HuH-7.5 (cell line): ENCODE measurements around the gene TNFSF15.

Experiments
- DNase-seq: peaks from one replicate; pipeline ENCODE4 v3.0.0; 2011; ENCODE audit warnings: low spot score

The TNFSF15 gene

DNA sequence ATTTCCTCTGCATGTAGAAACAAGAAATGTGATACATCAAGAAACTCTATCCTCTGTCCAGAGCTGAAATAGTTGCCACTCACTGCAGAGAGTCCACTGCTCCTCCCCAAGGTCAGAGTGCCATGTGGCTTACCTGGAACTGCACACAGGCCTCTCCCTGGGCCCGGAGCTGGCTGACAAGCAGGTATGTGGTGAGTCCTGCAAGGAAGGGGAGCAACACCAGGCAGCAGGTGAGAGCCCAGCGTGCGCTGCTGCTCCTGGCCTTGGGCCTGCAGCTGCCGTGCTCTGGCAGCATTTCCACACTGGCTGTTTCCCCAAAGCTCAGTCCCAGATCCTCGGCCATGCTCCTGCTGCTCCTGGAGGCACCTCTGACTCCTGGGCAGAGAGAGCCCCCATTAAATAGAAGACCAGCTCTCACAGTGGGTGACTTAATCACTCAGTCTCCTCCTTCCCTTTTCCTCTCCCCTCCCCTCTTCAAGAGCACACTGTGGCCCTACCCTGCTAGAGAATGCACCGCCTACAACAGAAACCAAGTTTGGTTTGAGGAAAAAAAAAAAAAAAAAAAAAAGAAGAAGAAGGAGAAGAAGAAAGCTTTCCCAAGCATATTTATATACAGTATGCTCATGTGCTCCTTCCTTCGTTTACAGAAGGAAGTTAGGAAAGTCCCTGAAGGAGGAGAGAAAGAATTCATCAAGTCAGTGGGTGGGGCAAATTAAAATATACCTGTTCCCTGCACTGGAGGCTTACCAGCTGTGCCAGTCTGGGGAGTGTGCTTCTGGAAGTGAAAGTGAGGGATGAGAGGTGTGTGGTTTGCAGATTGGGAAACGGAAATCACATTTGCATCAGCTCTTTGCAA is at the start of gene TNFSF15:
Gene TNFSF15, minus strand, starts transcription at position 370 of the 856 bp plus-strand sequence. Its CDS starts 27 bp downstream, at position 343.
- no peak for DNase-seq

DNA sequence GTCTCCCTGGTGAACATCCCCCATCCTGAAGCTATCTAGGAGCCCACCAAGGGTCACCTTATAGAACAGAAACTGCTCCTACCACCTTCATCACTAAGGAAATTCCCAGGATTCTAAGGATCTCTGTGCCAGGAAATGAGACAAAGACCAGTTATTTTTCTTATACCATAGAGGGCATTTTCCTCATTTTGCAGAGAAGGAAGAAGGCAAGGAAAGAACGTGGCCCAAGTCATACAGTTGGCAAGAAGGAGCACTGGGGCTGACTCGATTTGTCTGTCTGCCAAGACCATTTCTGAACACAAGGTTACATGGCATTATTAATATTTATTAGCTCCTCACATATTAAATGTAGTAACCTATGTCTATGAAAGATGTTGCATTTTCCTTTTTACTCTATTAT is 49.6 kb upstream of the TNFSF15 start:
- no peak for DNase-seq

- DNase-seq = no peak
These were observed 49.0 kb upstream of the TNFSF15 start for GRCh38 chr9:114854736-114855355.

DNA sequence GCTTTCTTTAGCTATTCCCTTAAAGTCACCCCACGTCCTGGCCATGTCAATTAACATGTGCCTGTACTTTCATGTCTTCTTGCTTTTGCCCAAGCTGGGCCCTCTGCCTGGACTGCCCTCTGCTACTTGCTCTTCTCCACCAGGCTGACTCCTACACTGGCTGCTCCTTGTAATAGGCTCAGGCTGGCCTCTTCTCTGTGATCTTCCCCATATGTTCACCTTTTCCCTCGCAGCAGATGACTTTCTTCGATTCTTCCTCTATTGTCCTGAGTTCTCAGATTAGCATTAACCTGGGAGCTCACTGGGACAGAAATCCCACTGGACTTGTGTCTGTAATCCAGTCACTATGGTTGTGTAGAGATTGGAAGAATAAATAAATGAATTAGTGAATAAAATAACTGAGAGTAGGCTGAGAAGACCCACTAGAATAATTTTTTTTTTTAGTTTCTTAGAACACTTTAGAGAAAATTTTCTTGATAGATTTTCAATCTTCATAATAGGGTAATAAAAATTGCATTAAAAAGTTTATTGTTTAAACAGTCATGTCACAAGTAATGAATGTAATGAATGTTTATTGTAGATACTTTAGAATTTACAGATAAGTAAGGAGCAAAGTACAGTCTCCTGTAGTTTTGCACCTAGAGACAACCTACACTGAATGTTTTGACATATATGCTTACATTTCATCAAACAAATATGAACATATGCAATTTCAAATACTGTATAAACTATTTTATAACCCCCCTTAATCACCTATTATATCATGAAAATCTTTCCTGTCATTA is 47.4 kb upstream of the TNFSF15 start:
- no peak for DNase-seq

DNA sequence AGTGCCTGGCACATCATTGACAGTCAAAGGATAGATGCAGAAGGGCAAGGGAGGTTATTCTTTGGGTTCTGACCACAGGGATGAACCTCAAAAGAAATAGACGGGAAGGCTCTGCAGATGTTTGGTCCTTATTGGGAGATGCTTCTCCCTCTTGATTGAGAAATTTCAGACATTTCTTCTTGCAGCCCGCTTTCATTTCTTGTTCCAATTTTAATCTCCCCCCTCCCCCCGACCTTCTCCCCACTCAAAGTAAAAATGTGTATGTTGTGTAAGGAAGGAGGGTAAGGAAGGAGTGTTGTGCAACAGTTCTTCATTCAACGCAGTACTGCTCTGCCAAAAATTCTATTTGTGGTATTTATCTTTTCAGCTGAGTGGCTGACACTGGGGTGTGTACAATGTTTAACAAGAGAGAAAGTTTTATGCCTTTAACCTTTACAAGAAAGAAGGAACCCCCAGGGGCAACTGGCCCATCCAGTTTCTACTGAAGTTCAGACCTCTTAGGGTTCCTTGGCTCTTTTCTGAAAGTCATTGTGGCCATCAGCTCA is 46.3 kb upstream of the TNFSF15 start:
- no peak for DNase-seq

- DNase-seq = no peak
These were observed 45.5 kb upstream of the TNFSF15 start for GRCh38 chr9:114851306-114851705.

DNA sequence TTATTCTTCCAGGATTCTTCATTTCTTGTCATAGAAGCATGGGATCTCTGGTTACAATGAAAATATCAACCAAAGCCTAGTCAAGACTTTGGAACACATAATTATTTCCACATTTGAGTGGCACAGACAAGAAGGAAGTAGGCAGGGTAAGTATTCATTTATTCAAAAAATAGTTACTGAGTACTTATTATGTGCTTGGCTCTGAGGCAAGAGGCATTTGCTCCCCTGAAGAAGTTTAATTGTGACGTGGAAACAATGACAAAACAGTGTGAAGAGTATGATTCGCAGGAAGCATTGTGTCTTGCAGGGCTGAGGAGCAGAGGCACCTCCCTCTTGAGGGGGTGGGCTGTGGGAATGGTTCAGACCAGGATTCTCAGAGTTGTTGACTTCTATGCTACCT is 45.0 kb upstream of the TNFSF15 start:
- DNase-seq = no peak

GRCh38 chr9:114849450-114849849 is 43.6 kb upstream of the TNFSF15 start:
- no peak for DNase-seq

DNA sequence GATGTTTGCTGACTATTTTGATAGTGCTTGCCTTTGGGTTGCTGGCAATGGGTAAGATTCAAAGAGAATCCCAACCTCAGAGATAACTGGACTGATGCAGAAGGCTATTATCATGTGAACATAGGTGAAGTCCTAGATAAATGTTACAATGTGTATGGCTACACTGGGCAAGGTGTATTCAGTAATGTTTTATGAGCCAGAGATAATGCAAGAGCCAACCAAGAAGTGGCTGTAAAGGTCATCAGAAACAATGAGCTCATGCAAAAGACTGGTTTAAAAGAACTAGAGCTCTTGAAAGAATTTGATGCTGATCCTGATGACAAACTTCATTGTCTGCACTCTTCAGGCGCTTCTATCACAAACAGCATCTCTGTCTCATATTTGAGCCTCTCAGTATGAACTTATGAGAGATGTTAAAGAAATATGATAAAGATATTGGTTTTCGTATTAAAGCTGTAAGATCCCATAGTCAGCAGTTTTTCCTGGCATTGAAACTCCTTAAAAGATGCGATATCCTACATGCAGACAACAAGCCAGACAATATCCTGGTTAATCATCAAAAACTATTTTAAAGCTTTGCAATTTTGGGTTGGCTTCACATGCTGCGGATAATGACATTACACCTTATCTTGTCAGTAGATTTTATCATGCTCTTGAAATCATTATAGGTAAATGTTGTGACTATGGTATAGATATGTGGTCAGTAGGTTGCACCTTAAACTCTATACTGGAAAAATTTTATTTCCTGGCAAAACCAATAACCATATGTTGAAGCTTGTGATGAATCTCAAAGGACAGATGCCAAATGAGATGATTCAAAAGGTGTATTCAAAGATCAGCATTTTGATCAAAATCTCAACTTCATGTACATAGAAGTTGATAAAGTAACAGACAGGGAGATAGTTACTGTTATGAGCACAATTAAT is 41.9 kb upstream of the TNFSF15 start:
- DNase-seq = no peak

DNA sequence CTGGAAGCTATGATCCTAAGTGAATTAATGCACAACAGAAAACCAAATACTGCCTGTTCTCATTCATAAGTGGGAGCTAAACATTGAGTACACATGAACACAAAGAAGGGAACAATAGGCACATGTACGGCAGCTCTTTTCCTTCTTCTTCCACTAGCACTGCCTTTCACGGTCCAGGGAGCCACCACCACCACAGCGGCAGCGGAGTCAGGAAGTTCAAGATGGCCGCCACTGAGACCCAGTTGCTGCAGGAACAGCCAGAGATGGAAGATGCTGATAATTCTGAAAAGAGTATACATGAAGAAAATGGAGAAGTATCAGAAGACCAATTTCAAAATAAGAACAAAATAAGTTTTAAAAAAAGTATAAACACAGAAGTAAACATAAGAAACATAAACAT is 39.5 kb upstream of the TNFSF15 start:
- DNase-seq = no peak

DNA sequence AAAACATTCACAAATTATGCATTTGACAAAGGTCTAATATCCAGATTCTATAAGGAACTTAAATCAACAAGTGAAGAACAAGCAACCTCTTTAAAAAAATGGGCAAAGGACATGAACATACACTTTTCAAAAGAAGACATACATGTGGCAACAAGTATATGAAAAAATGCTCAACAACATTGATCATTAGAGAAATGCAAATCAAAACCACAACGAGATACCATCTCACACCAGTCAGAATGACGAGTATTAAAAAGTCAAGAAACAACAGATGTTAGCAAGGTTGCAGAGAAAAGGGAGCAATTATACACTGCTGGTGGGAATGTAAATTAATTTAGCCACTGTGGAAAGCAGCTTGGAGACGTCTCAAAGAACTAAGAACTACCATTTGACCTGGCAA is 38.9 kb upstream of the TNFSF15 start:
- no peak for DNase-seq

- no peak for DNase-seq
These were observed 32.1 kb upstream of the TNFSF15 start for GRCh38 chr9:114837923-114838322.

DNA sequence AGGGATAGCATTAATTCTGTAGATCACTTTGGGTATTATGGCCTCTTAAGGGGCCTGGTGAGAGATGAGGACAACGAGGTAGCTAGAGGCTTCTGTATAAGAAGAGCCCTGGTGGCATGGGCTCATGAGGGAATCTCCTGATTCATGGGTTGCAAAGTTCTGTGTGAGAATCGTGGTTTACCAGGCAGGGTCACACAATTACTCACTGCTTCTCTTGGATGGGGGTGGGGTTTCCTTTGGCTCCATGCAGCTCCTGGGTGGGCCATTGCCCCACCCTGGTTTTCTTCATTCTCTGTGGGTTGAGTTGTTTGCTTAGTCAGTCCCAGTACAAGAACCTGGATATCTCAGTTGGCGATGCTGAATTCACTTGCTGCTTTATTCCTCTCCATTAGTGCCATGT is 30.9 kb upstream of the TNFSF15 start:
- DNase-seq = no peak

- no peak for DNase-seq
These were observed 28.5 kb upstream of the TNFSF15 start for GRCh38 chr9:114834386-114834785.

GRCh38 chr9:114830546-114830945 is 24.7 kb upstream of the TNFSF15 start:
- DNase-seq = no peak

GRCh38 chr9:114829574-114830440 is 24.0 kb upstream of the TNFSF15 start:
- DNase-seq = no peak

DNA sequence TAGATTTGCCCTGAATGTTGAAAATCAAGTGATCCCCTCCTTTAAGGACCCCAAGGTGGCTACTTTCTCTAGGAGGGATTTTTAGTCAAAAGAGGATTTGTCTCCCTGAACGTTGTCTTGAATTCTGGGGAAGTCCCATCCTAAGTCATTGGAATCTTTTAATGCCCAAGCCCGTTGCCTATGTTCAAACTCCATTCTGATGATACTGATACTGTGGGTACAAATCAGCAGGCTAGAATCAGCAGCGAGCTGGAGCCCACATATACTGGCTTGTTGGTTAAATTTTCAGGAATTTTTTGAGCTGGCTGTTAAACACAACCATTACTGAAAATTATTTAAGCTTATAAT is 22.4 kb upstream of the TNFSF15 start:
- DNase-seq = no peak

GRCh38 chr9:114827641-114828302 is 21.9 kb upstream of the TNFSF15 start:
- DNase-seq = no peak

DNA sequence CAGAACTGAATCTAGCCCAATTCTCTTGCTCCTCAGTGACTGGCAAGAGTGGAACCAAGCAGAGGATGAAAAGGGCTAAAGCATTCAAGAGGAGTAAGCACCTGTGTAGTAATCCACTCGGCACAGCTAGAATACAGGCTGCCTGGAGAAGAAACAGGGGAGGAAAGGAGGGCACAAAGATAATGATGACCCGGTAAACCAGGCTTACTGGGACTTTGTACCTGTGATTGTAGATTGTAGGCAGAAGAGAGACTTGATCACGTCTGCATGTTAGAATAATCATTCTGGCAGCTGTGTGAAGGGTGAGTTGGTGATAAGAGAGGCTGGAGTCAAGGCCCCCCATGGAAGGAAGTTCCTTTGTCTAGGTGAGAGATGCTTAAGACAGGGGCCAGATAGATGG is 20.6 kb upstream of the TNFSF15 start:
- no peak for DNase-seq
